GM19035 (cell line): ENCODE data around the gene LIME1.

Experiments
- ATAC-seq: cut with Tn5 transposase; IDR thresholded peaks from one replicate; pipeline ENCODE4 v1.9.1; 2021; ENCODE audit not compliant: unreplicated experiment

The LIME1 gene

GRCh38 chr20:63737945-63738686 lies 1.7 kb downstream of the LIME1 start:
- no peak for ATAC-seq

- ATAC-seq = no peak
Observed at GRCh38 chr20:63738687-63739129, 2.2 kb downstream of the LIME1 start.

- peak; percentile 52 for ATAC-seq
Observed at GRCh38 chr20:63739130-63740069, 2.9 kb downstream of the LIME1 start, which contains the start of gene SLC2A4RG. Gene SLC2A4RG, plus strand, starts transcription at chr20:63739776. Its CDS starts 137 bp downstream, at chr20:63739913.

GRCh38 chr20:63740070-63740626 lies 3.7 kb downstream of the LIME1 start:
- ATAC-seq = peak; percentile 21

- ATAC-seq = no peak
Observed at GRCh38 chr20:63740627-63741353, 4.3 kb downstream of the LIME1 start.

GRCh38 chr20:63741354-63741675 lies 4.9 kb downstream of the LIME1 start:
- ATAC-seq = no peak

GRCh38 chr20:63741676-63742380 lies 5.4 kb downstream of the LIME1 start:
- no peak for ATAC-seq

GRCh38 chr20:63742381-63743024 lies 6.0 kb downstream of the LIME1 start:
- no peak for ATAC-seq

GRCh38 chr20:63743210-63743970 lies 6.9 kb downstream of the LIME1 start:
- ATAC-seq = no peak

- no peak for ATAC-seq
Observed at GRCh38 chr20:63744158-63744557, 7.7 kb downstream of the LIME1 start.

GRCh38 chr20:63744574-63745423 lies 8.3 kb downstream of the LIME1 start:
- ATAC-seq = no peak

GRCh38 chr20:63745424-63745805 lies 9.0 kb downstream of the LIME1 start:
- no peak for ATAC-seq

GRCh38 chr20:63745961-63746731 lies 9.7 kb downstream of the LIME1 start:
- no peak for ATAC-seq

- ATAC-seq = no peak
Observed at GRCh38 chr20:63746751-63747315, 10.4 kb downstream of the LIME1 start.

GRCh38 chr20:63747622-63748069 lies 11.2 kb downstream of the LIME1 start:
- ATAC-seq = no peak

GRCh38 chr20:63748070-63748933 lies 11.8 kb downstream of the LIME1 start:
- ATAC-seq = no peak
